Keratinocyte (primary cell): Measurements from ENCODE around the gene TERB1.

Experiments
- EZH2 ChIP-seq: IDR thresholded peaks from one replicate; pipeline ENCODE4 v1.6.1; 2012; ENCODE audit warnings: inconsistent platforms, mild to moderate bottlenecking, low read length, moderate library complexity
- TF ChIP-seq, protein P1 (sequence below), 3 experiments: IDR thresholded peaks in 1 of 3; conservative IDR thresholded peaks in 1 of 3; optimal IDR thresholded peaks in 1 of 3; 2 replicates in 2 of 3; 3 replicates in 1 of 3; pipeline versions ENCODE3 to v1.5.1; 2011; ENCODE audit warnings: low read length in 3 of 3, mild to moderate bottlenecking in 3 of 3, moderate library complexity in 2 of 3, control low read depth in 1 of 3, inconsistent platforms in 1 of 3; ENCODE audit not compliant: insufficient read depth in 2 of 3; ENCODE audit errors: extremely low read depth in 1 of 3

DNA sequence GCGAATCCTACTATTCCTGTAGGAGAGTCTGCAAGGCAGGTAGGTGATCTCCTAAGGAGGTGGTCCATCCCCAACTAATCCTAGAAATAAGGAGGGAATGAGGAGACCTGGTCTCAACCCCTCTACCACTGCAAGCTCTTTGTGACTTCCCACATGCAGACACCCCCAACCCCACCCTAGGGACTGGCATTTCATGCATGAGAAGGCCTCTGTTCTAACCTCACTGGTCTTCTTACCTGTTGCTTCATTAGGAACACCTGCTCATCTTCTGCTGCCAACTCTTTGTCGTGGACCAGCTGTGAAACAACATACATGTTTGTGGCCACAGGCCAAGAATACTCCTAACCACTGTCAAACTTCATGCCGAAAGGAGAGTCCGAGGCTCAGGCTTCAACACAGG, 72.6 kb downstream of the TERB1 start:
- no peak for TF ChIP-seq EZH2
- TF ChIP-seq, protein P1, sequence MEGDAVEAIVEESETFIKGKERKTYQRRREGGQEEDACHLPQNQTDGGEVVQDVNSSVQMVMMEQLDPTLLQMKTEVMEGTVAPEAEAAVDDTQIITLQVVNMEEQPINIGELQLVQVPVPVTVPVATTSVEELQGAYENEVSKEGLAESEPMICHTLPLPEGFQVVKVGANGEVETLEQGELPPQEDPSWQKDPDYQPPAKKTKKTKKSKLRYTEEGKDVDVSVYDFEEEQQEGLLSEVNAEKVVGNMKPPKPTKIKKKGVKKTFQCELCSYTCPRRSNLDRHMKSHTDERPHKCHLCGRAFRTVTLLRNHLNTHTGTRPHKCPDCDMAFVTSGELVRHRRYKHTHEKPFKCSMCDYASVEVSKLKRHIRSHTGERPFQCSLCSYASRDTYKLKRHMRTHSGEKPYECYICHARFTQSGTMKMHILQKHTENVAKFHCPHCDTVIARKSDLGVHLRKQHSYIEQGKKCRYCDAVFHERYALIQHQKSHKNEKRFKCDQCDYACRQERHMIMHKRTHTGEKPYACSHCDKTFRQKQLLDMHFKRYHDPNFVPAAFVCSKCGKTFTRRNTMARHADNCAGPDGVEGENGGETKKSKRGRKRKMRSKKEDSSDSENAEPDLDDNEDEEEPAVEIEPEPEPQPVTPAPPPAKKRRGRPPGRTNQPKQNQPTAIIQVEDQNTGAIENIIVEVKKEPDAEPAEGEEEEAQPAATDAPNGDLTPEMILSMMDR (optimal IDR thresholded peaks at IDR 0.05 in 1 of 3, IDR thresholded peaks at IDR 0.05 in 1 of 3, conservative IDR thresholded peaks at IDR 0.05 in 1 of 3; ENCODE audit: extremely low read depth in 1 of 3, insufficient read depth in 2 of 3, low read length in 3 of 3): no peak
